CD4-positive, CD25-positive, alpha-beta regulatory T cell (primary cell): ENCODE results near the gene CCDC138. TPM values are rescaled to one million over a fixed set of nuclear protein-coding genes. Genes with fewer than 3 reads are reported as not detected.
"Not testable (repeated sequence)": the region's sequence is repeated elsewhere in the genome, so short reads cannot be mapped to it uniquely, and the experiment has no call there.

Experiments
- ATAC-seq, 2 donors: fragments of 150-1000 bp; cut with Tn5 transposase; one replicate each; pipeline ENCODE4 v1.10.0; 2021; ENCODE audit warnings: low read depth in 2 of 2, moderate number of reproducible peaks in 2 of 2, moderate library complexity in 1 of 2
- DNase-seq, 3 donors: peaks; one replicate each; pipeline versions ENCODE4 v3.0.0 to v3.0.0-alpha.2; 2012 to 2022; ENCODE audit warnings: mixed read lengths in 1 of 3
- H3K27ac ChIP-seq: one replicate; pipeline ENCODE4 v1.7.0; 2013; ENCODE audit warnings: mild to moderate bottlenecking, low read length; ENCODE audit not compliant: insufficient read depth, poor library complexity, severe bottlenecking
- H3K27me3 ChIP-seq: one replicate; pipeline ENCODE4 v1.7.0; 2013; ENCODE audit warnings: low read length; ENCODE audit not compliant: control insufficient read depth, insufficient read depth
- H3K36me3 ChIP-seq: one replicate; pipeline ENCODE4 v1.7.0; 2013; ENCODE audit warnings: mild to moderate bottlenecking, low read length, moderate library complexity; ENCODE audit not compliant: control insufficient read depth, insufficient read depth
- H3K4me1 ChIP-seq: 2 replicates; pipeline ENCODE4 v1.7.0; 2013; ENCODE audit warnings: mild to moderate bottlenecking, low read length; ENCODE audit not compliant: insufficient read depth, control insufficient read depth, poor library complexity, severe bottlenecking
- H3K4me3 ChIP-seq: one replicate; pipeline ENCODE4 v1.7.0; 2013; ENCODE audit warnings: low read depth, mild to moderate bottlenecking, low read length, moderate library complexity
- H3K9me3 ChIP-seq, 2 experiments: 1 replicate in 1 of 2; 2 replicates in 1 of 2; pipeline ENCODE4 v1.7.0; 2013; ENCODE audit warnings: low read length in 2 of 2, mild to moderate bottlenecking in 1 of 2, moderate library complexity in 1 of 2; ENCODE audit not compliant: control insufficient read depth in 2 of 2
- H3K27ac Mint-ChIP-seq, 3 donors: one replicate each; pipeline ENCODE4 v1.8.0; 2020 to 2022; ENCODE audit warnings: mild to moderate bottlenecking in 3 of 3, mixed read lengths in 3 of 3, moderate library complexity in 2 of 3
- H3K27me3 Mint-ChIP-seq: one replicate; pipeline ENCODE4 v1.8.0; 2022; ENCODE audit warnings: mild to moderate bottlenecking, mixed read lengths
- H3K36me3 Mint-ChIP-seq: one replicate; pipeline ENCODE4 v1.8.0; 2020; ENCODE audit warnings: mixed read lengths
- H3K4me1 Mint-ChIP-seq, 4 donors: one replicate each; pipeline ENCODE4 v1.8.0; 2020 to 2022; ENCODE audit warnings: mixed read lengths in 4 of 4, mild to moderate bottlenecking in 1 of 4
- H3K4me3 Mint-ChIP-seq, 4 donors: one replicate each; pipeline ENCODE4 v1.8.0; 2020 to 2022; ENCODE audit warnings: mild to moderate bottlenecking in 4 of 4, mixed read lengths in 4 of 4, moderate library complexity in 3 of 4
- H3K9me3 Mint-ChIP-seq, 7 donors: one replicate each; pipeline ENCODE4 v1.8.0; 2020 to 2022; ENCODE audit warnings: mixed read lengths in 7 of 7, mild to moderate bottlenecking in 3 of 7, moderate library complexity in 2 of 7
- polyA plus RNA-seq, 4 donors: library from polyadenylated mRNA; unstranded; fragments of 300-500 nt; fragmentation: Illumina TruSeq; gene quantifications; one replicate each; pipeline ENCODE4 v1.2.3, GENCODE V29; 2021
- total RNA-seq: library from RNA; stranded (reverse); gene quantifications from one replicate; pipeline ENCODE4 v1.2.3, GENCODE V29; 2022

CCDC138 gene
- total RNA-seq (6.5 TPM), polyA plus RNA-seq (1 to 10 TPM; 4.5 to 6.9 (median 4.9) TPM)

DNA sequence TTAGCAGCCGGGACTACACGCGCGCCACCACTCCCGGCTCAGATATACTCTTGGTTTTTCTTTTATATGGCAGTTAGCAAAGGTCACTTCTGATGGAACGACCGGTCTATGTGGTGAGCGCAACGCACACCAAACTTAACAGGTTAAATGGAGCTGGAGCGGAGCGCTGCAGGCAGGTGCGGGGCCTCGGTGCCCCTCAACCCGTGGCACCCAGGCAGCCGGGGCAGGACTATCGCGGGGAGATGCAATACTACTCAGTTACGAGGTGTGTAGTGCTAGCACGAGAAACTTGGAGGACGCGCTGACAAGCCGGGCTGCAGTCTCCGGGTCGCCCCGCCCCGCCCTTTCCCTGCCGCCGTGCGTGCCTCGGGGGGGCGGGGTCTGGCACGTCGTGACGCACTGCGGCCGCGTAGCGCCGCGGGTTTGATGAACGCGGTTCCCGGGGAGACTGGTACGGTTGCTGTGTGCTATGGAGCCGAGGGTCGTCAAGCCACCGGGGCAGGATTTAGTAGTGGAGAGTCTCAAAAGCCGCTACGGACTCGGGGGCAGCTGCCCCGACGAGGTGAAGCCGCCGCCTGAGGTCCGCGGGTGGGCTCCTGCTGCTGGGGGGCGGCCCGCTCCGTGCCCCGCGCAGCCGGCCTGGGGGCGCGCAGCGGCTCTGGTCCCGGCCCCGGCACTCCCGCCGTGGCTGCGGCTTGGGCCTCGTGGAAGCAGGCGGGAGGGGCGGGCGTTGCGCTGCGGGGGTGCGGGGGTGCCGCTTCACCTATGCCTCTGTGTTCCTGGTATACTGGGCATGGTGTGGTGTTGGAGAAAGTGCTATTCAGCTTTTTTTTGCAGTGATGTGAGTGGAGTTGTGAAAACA, at the start of gene CCDC138:
CCDC138 (plus strand) TSS at position 418 of the 862 bp plus-strand sequence; CDS start at position 470, 52 bp downstream.
- H3K4me3 Mint-ChIP-seq, result peak within 1 kb of the TSS; percentile 93 to 99 (median 97)
- peak; percentile 86 to 95 (median 90) for DNase-seq
- H3K27me3 ChIP-seq, result no peaks in the 10 kb centered on the region
- H3K27me3 Mint-ChIP-seq, result no peaks in the 10 kb centered on the region
- H3K27ac ChIP-seq, result peak within 1 kb of the TSS; percentile 83
- H3K27ac Mint-ChIP-seq, result peak within 1 kb of the TSS; percentile 88 to 99 (median 94)
- ATAC-seq, result peak; percentile 98 to 99
- peaks cover 19% of the 10 kb centered on the region for H3K36me3 ChIP-seq
- no peaks in the 10 kb centered on the region for H3K9me3 ChIP-seq
- H3K9me3 Mint-ChIP-seq, result no peaks in the 10 kb centered on the region
- peak within 1 kb of the TSS; percentile 95 for H3K4me3 ChIP-seq
- H3K4me1 ChIP-seq, result peaks cover 13% of the 10 kb centered on the region
- peaks cover 26% of the 10 kb centered on the region for H3K36me3 Mint-ChIP-seq
- peaks cover 10 to 27% (median 19%) of the 10 kb centered on the region in 4 donors for H3K4me1 Mint-ChIP-seq

GRCh38 chr2:108757973-108758372, 28.6 kb upstream of the CCDC138 start:
- H3K9me3 Mint-ChIP-seq, H3K9me3 ChIP-seq, H3K4me3 Mint-ChIP-seq, H3K27ac Mint-ChIP-seq, H3K27me3 Mint-ChIP-seq, H3K27ac ChIP-seq, DNase-seq, H3K27me3 ChIP-seq, H3K4me3 ChIP-seq, ATAC-seq, H3K4me1 Mint-ChIP-seq, H3K4me1 ChIP-seq: not testable (repeated sequence)
- H3K36me3 Mint-ChIP-seq, result peaks cover 27% of the 10 kb centered on the region
- peaks cover 28% of the 10 kb centered on the region for H3K36me3 ChIP-seq

DNA sequence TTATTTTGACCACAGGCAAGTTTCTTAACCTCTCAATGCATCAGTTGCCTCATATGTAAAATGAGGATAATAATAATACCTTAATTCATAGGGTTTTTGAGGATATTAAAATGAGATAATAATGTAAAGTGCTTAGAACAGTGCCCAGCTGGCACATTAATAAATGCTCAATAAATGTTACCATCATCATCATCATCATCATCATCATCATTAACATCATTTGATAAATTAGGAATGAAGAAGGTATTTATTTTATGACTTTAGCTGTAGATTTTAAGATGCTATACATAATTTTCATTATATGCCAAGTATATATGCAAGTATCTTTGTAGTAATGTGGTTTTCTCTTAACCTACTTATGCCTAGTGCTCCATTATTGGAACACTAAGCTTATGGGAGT, 24.0 kb upstream of the CCDC138 start:
- peaks cover 32% of the 10 kb centered on the region for H3K36me3 Mint-ChIP-seq

DNA sequence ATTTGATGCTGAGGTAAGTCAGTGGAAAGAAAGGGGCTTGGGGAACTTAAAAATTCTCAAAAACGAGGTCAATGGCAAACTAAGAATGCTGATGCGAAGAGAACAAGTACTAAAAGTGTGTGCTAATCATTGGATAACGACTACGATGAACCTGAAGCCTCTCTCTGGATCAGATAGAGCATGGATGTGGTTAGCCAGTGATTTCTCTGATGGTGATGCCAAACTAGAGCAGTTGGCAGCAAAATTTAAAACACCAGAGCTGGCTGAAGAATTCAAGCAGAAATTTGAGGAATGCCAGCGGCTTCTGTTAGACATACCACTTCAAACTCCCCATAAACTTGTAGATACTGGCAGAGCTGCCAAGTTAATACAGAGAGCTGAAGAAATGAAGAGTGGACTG, 19.9 kb upstream of the CCDC138 start:
- H3K4me1 Mint-ChIP-seq, result peaks cover 0 to 17% (median 12%) of the 10 kb centered on the region in 4 donors
- not testable (repeated sequence) for ATAC-seq, H3K27me3 ChIP-seq, H3K4me3 Mint-ChIP-seq, DNase-seq, H3K27ac ChIP-seq, H3K4me1 ChIP-seq, H3K4me3 ChIP-seq, H3K9me3 Mint-ChIP-seq, H3K27me3 Mint-ChIP-seq, H3K9me3 ChIP-seq
- peaks cover 31% of the 10 kb centered on the region for H3K36me3 Mint-ChIP-seq
- H3K27ac Mint-ChIP-seq, result peak overlapping the region in 1 of 3 donors; percentile 28
- H3K36me3 ChIP-seq, result peaks cover 35% of the 10 kb centered on the region

More for the DNA sequence above, 24.0 kb upstream of the CCDC138 start:
- not testable (repeated sequence) for H3K9me3 ChIP-seq, ATAC-seq, H3K27ac Mint-ChIP-seq, H3K4me3 ChIP-seq, H3K27me3 ChIP-seq, H3K27me3 Mint-ChIP-seq, DNase-seq, H3K9me3 Mint-ChIP-seq, H3K4me3 Mint-ChIP-seq, H3K4me1 ChIP-seq, H3K27ac ChIP-seq
- H3K36me3 ChIP-seq, result peaks cover 39% of the 10 kb centered on the region
- peaks cover 0 to 11% (median 9%) of the 10 kb centered on the region in 4 donors for H3K4me1 Mint-ChIP-seq

- peak overlapping the region in 1 of 3 donors; percentile 15 for H3K27ac Mint-ChIP-seq
- H3K36me3 Mint-ChIP-seq, result peaks cover 39% of the 10 kb centered on the region
- H3K9me3 ChIP-seq, H3K4me1 ChIP-seq, H3K27me3 Mint-ChIP-seq, H3K27ac ChIP-seq, ATAC-seq, H3K27me3 ChIP-seq, H3K9me3 Mint-ChIP-seq: not testable (repeated sequence)
- peak overlapping the region in 1 of 4 donors; percentile 43 for H3K4me3 Mint-ChIP-seq
- peak in 1 of 3 donors; percentile 16 for DNase-seq
- H3K36me3 ChIP-seq, result peaks cover 44% of the 10 kb centered on the region
- peaks cover 0 to 17% (median 12%) of the 10 kb centered on the region in 4 donors for H3K4me1 Mint-ChIP-seq
- H3K4me3 ChIP-seq, result peak overlapping the region; percentile 57
Measured at GRCh38 chr2:108767859-108768258, 18.7 kb upstream of the CCDC138 start.

DNA sequence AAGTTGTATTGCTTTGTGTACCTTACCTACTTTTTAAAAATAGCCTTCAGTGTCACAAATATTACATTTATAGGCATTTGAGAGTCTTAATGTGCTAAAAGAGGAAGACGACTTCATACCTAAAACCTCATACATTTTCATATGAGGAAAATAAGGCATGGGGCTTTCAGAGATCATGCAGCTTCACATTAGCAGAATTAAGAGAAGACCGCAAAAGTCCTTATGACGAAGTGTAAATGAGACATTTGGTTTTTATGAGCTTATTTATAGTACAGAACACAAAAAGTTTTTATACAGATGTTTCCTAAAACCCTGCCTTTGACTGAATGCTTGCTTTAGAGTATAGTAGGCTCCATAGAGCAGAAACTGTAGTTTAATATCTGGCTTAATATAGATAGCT, 10.1 kb upstream of the CCDC138 start:
- no peak for ATAC-seq
- H3K36me3 Mint-ChIP-seq, result peaks cover 41% of the 10 kb centered on the region
- Histone ChIP-seq H3K4me1 (no peaks in the 10 kb centered on the region), H3K4me3 (no peak overlapping the region), H3K9me3 (no peaks in the 10 kb centered on the region), H3K27ac (no peak overlapping the region), H3K36me3 (peaks cover 87% of the 10 kb centered on the region), H3K27me3 (no peaks in the 10 kb centered on the region)
- H3K27me3 Mint-ChIP-seq, result no peaks in the 10 kb centered on the region
- peaks cover 0 to 1% (median 0%) of the 10 kb centered on the region in 7 donors for H3K9me3 Mint-ChIP-seq
- no peak for DNase-seq
- no peak overlapping the region for H3K4me3 Mint-ChIP-seq
- H3K27ac Mint-ChIP-seq, result peak overlapping the region in 1 of 3 donors; percentile 29
- peaks cover 5 to 15% (median 10%) of the 10 kb centered on the region in 4 donors for H3K4me1 Mint-ChIP-seq

- H3K4me3 ChIP-seq, result no peak overlapping the region
- H3K27ac ChIP-seq, result no peak overlapping the region
- no peak for ATAC-seq
- peaks cover 86% of the 10 kb centered on the region for H3K36me3 ChIP-seq
- H3K9me3 Mint-ChIP-seq, result no peaks in the 10 kb centered on the region
- no peaks in the 10 kb centered on the region for H3K27me3 ChIP-seq
- peak overlapping the region; percentile 46 to 82 (median 52) for H3K27ac Mint-ChIP-seq
- H3K4me1 Mint-ChIP-seq, result peaks cover 5 to 15% (median 10%) of the 10 kb centered on the region in 4 donors
- H3K27me3 Mint-ChIP-seq, result no peaks in the 10 kb centered on the region
- H3K4me3 Mint-ChIP-seq, result no peak overlapping the region
- H3K36me3 Mint-ChIP-seq, result peaks cover 46% of the 10 kb centered on the region
- no peak for DNase-seq
- no peaks in the 10 kb centered on the region for H3K9me3 ChIP-seq
- no peaks in the 10 kb centered on the region for H3K4me1 ChIP-seq
Measured at GRCh38 chr2:108778857-108779256, 7.7 kb upstream of the CCDC138 start.
